Omental fat pad (tissue), 4 donors: ENCODE results near the gene EIF2S1. TPM values are rescaled to one million over a fixed set of nuclear protein-coding genes. Genes with fewer than 3 reads are reported as not detected.

ENCODE experiments used
- ATAC-seq: fragments of 150-250 bp; one replicate; pipeline ENCODE4 v1.9.1; 2016; ENCODE audit warnings: mild to moderate bottlenecking, moderate library complexity; ENCODE audit not compliant: low FRiP score
- DNase-seq: peaks from one replicate; pipeline ENCODE4 v3.0.0-alpha.2; 2019; ENCODE audit warnings: low spot score
- total RNA-seq, 4 donors: library from RNA; depleted of rRNA; stranded (reverse); fragments of >200 nt; gene quantifications; one replicate each; pipeline ENCODE4 v1.1.0, GENCODE V29; 2016
- TF ChIP-seq, protein P1 (sequence below), 3 donors: fragments of 450-650 bp; IDR thresholded peaks; one replicate each; pipeline ENCODE4 v1.5.1; 2016 to 2017; ENCODE audit warnings: antibody characterized with exemption in 3 of 3, mild to moderate bottlenecking in 3 of 3, moderate library complexity in 2 of 3

Gene EIF2S1
- total RNA-seq, 4 donors from 2014 or later, result 43.0 to 150 (median 89.6) TPM

DNA sequence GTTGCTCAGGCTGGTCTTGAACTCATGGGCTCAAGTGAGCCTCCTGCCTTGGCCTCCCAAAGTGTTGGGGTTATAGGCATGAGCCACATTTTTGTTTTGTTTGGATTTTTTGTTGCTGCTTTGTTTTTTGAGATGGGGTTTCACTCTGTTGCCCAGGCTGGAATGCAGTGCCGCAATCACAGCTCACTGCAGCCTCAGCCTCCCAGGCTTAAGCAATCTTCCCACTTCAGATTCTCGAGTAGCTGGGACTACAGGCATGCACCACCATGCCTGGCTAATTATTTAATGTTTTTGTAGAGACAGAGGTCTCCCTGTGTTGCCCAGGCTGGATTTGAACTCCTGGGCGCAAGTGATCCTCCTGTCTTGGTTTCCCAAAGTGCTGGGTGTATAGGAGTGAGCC lies 57.5 kb downstream of the EIF2S1 start:
- DNase-seq (no peak), ATAC-seq (no peak)
- TF ChIP-seq, protein P1, sequence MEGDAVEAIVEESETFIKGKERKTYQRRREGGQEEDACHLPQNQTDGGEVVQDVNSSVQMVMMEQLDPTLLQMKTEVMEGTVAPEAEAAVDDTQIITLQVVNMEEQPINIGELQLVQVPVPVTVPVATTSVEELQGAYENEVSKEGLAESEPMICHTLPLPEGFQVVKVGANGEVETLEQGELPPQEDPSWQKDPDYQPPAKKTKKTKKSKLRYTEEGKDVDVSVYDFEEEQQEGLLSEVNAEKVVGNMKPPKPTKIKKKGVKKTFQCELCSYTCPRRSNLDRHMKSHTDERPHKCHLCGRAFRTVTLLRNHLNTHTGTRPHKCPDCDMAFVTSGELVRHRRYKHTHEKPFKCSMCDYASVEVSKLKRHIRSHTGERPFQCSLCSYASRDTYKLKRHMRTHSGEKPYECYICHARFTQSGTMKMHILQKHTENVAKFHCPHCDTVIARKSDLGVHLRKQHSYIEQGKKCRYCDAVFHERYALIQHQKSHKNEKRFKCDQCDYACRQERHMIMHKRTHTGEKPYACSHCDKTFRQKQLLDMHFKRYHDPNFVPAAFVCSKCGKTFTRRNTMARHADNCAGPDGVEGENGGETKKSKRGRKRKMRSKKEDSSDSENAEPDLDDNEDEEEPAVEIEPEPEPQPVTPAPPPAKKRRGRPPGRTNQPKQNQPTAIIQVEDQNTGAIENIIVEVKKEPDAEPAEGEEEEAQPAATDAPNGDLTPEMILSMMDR (IDR thresholded peaks at IDR 0.05), result no peak

DNA sequence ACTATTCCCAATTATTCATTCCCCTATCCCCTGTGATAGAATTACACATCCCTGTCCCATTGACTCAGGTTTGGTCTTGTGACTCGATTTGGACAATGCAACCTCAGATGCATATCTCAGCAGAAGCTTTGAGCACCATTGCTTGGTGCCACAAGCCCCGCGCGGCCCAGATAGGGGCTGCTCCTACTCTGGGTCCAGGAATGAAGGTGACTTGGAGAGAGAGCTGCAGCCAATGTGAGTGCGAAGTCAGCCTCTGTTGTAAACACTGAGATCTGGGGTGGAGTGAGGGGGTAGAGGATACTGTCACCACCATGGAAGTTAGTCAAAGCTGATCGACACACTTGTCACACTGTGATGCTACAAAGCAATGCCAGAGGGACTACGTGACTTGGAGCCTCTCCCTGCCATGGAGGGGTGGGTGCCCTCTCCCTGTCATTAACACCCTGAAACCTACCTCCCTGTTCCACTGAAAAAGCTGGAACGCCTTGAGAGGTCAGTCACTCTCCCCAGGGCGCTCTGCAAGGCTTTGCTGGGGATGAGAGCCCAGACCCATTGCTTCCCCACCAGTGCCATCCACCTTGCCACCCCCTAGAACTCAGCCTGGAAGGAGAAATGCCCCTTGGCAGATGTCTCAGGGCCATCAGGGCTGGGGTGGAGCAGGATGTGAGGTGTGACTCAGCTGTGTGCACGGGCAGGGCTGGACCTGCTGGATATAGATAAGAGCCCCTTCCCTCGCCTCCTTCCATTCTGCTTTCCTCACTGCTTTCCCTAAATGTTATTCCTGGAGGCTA lies 58.5 kb downstream of the EIF2S1 start:
- DNase-seq, result no peak
- no peak for ATAC-seq

DNA sequence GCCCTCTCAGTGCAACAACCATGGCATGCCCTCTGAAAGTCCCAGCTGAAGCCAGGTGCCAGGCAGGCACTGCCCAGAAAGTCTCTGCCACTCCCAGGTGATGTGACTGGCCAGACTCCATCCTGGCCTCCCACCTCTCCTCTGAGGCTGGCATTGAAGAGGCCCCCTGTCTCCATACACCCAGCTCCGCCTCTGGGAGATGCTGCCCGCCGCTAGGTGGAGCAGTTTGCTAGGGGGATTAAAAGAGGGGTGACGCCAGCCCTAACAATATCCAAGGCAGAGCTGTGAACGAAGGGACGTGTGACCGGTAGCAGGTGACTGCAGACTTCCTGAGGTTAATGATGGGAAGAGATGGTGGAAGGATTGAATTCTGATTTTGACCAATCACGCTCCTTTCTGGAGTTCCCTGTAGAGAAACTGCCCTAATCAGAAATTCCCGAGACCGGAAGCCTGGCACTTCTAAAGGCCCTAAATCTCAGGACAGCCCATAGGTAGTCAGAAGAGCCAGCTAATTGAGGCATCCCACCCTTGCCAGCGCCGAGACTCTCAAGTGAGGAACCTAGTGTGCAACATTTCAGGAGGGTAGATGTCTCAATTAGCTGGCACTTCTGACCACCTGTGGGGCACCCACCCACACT lies 60.1 kb downstream of the EIF2S1 start:
- DNase-seq (no peak), ATAC-seq (no peak)
- TF ChIP-seq, protein P1 (IDR thresholded peaks at IDR 0.05), result no peak

More for the DNA sequence above, 58.5 kb downstream of the EIF2S1 start:
- TF ChIP-seq, protein P1 (IDR thresholded peaks at IDR 0.05), result no peak

DNA sequence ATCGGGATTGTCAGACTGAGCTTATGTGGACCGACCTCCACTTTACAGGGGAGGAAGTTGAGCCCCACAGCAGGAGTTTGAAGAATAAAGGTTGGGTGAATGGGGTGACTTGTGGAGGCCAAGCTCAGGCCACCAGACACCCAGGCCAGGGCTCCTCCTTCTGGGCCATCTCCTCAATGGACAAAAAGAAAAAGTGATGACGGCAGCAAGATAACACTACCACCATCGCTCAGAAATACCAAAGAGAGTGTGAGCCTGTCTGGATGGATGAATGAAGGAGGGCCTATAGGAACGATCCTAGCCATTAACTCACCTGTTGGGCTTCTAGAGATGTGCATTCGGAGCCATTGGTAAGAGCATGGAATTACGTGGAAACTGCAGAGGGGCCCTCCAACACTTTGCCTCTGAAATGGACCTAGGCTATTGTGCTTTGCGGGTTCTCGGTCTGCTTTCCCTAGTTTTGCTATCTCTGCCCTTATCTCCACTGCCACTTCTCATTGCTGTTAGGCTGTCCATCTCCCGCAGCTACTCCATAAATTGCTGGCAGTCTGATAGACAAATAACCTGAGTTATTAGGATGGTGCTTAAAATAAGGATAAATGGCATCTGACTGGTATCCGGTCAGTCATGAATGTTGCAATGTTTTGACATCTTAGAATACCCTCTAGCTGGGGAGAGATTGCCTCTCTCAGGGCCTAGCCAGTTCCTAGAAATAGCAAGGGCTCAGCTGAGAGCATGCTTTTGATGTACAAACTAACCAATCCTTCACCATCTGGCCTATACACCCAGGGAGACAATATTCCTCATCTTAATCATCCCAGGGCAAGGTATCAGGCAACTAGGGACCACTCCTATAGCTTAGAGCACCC lies 61.5 kb downstream of the EIF2S1 start:
- DNase-seq (no peak), ATAC-seq (no peak)
- TF ChIP-seq, protein P1 (IDR thresholded peaks at IDR 0.05), result no peak

DNA sequence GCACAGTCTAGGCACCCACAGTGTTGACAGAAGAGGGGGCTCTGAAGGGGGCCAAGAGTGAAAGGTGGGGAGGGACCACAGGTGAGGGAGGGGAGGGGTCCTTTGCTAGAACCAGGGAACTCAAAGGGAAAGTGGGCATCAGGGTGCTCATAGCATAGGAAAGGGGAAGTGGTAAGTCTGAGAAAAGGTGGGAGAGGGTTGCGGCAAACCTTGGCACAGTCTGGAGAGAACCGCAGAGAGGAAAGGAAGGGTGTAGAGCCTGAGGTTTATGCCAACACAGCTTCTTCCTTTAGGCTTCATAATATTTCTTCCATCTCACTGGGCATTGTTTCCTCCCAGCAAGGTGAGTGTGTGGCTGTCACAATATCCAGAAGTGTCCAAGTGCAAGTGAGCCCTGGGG lies 63.3 kb downstream of the EIF2S1 start:
- TF ChIP-seq, protein P1 (IDR thresholded peaks at IDR 0.05), result no peak
- DNase-seq, result no peak

DNA sequence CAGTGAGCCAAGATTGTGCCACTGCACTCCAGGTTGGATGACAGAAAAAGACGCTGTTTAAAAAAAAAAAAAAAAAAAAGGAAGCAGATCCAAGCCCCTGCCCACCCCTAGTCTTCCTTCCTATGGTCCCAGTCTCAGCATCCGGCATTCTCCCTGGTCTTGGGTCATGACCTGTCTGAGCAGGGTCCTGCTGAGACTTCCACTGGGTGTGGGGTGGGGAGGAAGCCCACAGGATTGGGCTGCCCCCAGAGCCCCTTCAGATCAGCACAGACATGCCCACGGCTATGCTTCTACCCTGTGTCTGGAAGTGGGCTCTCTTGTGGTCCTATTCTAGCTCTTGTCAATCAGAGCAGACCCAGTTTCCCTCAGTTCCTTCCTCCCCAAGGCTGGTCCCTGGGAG lies 64.4 kb downstream of the EIF2S1 start:
- ATAC-seq (no peak), DNase-seq (no peak)
- TF ChIP-seq, protein P1 (IDR thresholded peaks at IDR 0.05), result no peak

More for the DNA sequence above, 63.3 kb downstream of the EIF2S1 start:
- ATAC-seq, result no peak
